Stimulated activated CD8-positive, alpha-beta memory T cell treated with anti-CD3 and anti-CD28 coated beads, Interleukin-7, amount 100 ng/mL, for 48 hours (primary cell): ENCODE results near the gene PPP2R3B.
"Not testable (repeated sequence)": the region's sequence is repeated elsewhere in the genome, so short reads cannot be mapped to it uniquely, and the experiment has no call there.

Experiments
- DNase-seq, 2 donors: peaks; one replicate each; pipeline ENCODE4 v3.0.0-alpha.2; 2020; ENCODE audit warnings: low read depth in 1 of 2; ENCODE audit errors: extremely low read depth in 1 of 2

PPP2R3B gene

GRCh38 chrX:307261-308111, 79.2 kb downstream of the PPP2R3B start:
- no peak for DNase-seq

- not testable (repeated sequence) for DNase-seq
Measured at GRCh38 chrX:306614-307251, 80.0 kb downstream of the PPP2R3B start.

GRCh38 chrX:305781-306613, 80.7 kb downstream of the PPP2R3B start:
- not testable (repeated sequence) for DNase-seq

- no peak for DNase-seq
Measured at GRCh38 chrX:302975-303374, 83.7 kb downstream of the PPP2R3B start.

- no peak for DNase-seq
Measured at GRCh38 chrX:300334-300733, 86.4 kb downstream of the PPP2R3B start.

- no peak for DNase-seq
Measured at GRCh38 chrX:298993-299392, 87.7 kb downstream of the PPP2R3B start.

- no peak for DNase-seq
Measured at GRCh38 chrX:295136-295535, 91.6 kb downstream of the PPP2R3B start.

GRCh38 chrX:292900-293897, 93.5 kb downstream of the PPP2R3B start:
- DNase-seq, result no peak

GRCh38 chrX:291411-291901, 95.3 kb downstream of the PPP2R3B start:
- no peak for DNase-seq

- DNase-seq, result no peak
Measured at GRCh38 chrX:290476-291166, 96.1 kb downstream of the PPP2R3B start.

GRCh38 chrX:288561-288991, 98.1 kb downstream of the PPP2R3B start:
- DNase-seq, result no peak

- no peak for DNase-seq
Measured at GRCh38 chrX:287670-288069, 99.0 kb downstream of the PPP2R3B start.

GRCh38 chrX:285076-285677, 101.5 kb downstream of the PPP2R3B start:
- DNase-seq, result no peak
